GM12878 (cell line): ENCODE data around the gene FSIP1.

Source experiments
- ATF3 ChIP-seq: IDR thresholded peaks from 2 replicates; pipeline ENCODE4 v1.6.1; 2011; ENCODE audit warnings: low read depth, mild to moderate bottlenecking, low read length, moderate library complexity, borderline replicate concordance; ENCODE audit errors: extremely low read depth
- DPF2 ChIP-seq: fragments of 450-650 bp; IDR thresholded peaks from 2 replicates; pipeline ENCODE4 v1.6.1; 2017; ENCODE audit warnings: mild to moderate bottlenecking
- JUND ChIP-seq: IDR thresholded peaks from 2 replicates; pipeline ENCODE4 v1.6.1; 2012; ENCODE audit warnings: low read depth, mild to moderate bottlenecking, low read length, improper control_type of control experiment, moderate library complexity
- MXI1 ChIP-seq: fragments of 150-350 bp; IDR thresholded peaks from 2 replicates; pipeline ENCODE4 v1.6.1; 2011; ENCODE audit warnings: low read depth, mild to moderate bottlenecking, inconsistent platforms, low read length, improper control_type of control experiment
- PKNOX1 ChIP-seq: fragments of 450-650 bp; IDR thresholded peaks from 2 replicates; pipeline ENCODE4 v1.6.1; 2016; ENCODE audit warnings: mild to moderate bottlenecking
- POLR2AphosphoS2 ChIP-seq: IDR thresholded peaks from 2 replicates; pipeline ENCODE4 v1.6.1; 2011; ENCODE audit warnings: low read depth, mild to moderate bottlenecking, low read length, improper control_type of control experiment, moderate library complexity
- REST ChIP-seq: IDR thresholded peaks from 2 replicates; pipeline ENCODE4 v1.6.1; 2012; ENCODE audit warnings: mild to moderate bottlenecking, low read depth, low read length
- SP1 ChIP-seq: IDR thresholded peaks from one replicate; pipeline ENCODE4 v1.6.1; 2011; ENCODE audit warnings: low read depth, low read length
- YY1 ChIP-seq: IDR thresholded peaks from 2 replicates; pipeline ENCODE4 v1.6.1; 2011; ENCODE audit warnings: low read depth, mild to moderate bottlenecking, low read length

GRCh38 chr15:39625451-39625850, 157.2 kb downstream of the FSIP1 start:
- TF ChIP-seq SP1: no peak
- TF ChIP-seq YY1: no peak
- no peak for TF ChIP-seq MXI1
- no peak for TF ChIP-seq PKNOX1
- no peak for TF ChIP-seq POLR2AphosphoS2
- no peak for TF ChIP-seq DPF2
- no peak for TF ChIP-seq REST
- TF ChIP-seq ATF3: no peak
- TF ChIP-seq JUND: no peak
